ENCODE data around the gene ACTN1. TPM values are rescaled to one million over a fixed set of nuclear protein-coding genes. Genes with fewer than 3 reads are reported as not detected.

The ACTN1 gene
- total RNA-seq, 1 donor from 2014 or later: 340 TPM

GRCh38 chr14:68970038-68970612 lies 9.0 kb downstream of the ACTN1 start:
- no peak for DNase-seq (ENCODE audit: low read depth, low spot score)

- no peak for DNase-seq (ENCODE audit: low read depth, low spot score)
These were observed 9.6 kb downstream of the ACTN1 start for GRCh38 chr14:68969278-68970033.

- DNase-seq (ENCODE audit: low read depth, low spot score): no peak
These were observed 10.4 kb downstream of the ACTN1 start for GRCh38 chr14:68968721-68969120.

GRCh38 chr14:68968051-68968450 lies 11.1 kb downstream of the ACTN1 start:
- no peak for DNase-seq (ENCODE audit: low read depth, low spot score)

DNA sequence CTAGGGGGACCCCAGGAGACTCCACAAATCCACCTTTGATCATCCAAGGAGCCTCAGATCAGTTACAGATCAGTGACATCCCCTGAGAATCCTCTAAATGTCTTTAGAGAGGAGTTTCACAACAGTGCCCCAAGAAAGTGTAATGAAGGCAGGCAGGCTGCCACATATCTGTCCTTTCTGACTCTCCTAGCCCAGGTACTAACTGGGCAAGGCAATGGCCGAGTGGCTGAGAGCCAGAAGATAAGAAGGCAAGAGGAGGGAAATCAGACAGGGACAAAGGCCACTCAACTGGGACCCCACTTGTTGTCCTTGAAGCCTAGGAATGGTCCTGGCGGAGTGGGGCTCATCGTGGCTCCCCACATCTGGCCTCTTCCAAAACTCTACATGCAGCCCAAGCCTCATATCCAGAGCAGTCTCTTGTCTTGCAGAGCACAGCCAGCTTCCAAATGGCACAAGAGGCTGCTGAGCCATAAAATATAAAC lies 11.6 kb downstream of the ACTN1 start:
- no peak for DNase-seq (ENCODE audit: low read depth, low spot score)

GRCh38 chr14:68966872-68967301 lies 12.2 kb downstream of the ACTN1 start:
- DNase-seq (ENCODE audit: low read depth, low spot score): no peak

- DNase-seq (ENCODE audit: low read depth, low spot score): no peak
These were observed 13.8 kb downstream of the ACTN1 start for GRCh38 chr14:68965261-68965761.

DNA sequence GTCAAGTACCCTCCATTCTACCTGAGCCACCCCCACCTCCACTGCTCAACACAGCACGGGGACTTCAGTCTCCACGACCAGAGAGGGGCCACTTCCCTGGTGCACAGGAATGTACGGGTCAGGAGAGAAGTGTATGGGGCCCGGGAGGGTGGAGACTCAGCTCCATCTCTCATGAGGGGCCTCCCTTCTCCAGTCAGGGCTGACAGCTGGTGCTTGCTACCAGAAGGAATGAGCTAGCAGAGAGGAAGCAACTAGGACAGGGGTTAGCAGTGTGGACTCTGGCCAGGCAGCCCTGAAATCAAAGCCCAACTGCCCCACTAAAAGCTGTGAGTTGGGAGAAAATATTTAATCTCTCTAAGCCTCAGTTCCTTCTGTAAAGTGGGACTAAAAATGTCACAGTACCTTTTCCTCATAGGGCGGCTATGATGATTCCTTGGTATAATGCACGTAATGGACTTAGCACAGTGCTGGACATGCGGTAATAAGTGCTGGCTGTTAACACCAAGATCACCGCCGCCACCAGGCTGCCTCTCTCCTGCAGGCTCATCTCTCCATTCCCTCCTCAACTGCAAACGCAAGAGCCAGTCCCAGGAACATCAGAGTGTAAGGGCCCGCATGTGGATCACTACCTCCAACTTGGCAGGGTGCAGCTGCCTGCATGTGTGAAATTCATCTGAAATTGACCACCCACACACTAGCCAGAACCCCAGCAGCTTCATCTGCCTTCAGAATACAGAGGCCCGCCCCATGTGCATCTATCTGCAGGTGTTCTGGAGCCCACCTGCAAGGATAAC lies 14.6 kb downstream of the ACTN1 start:
- DNase-seq (ENCODE audit: low read depth, low spot score): no peak

DNA sequence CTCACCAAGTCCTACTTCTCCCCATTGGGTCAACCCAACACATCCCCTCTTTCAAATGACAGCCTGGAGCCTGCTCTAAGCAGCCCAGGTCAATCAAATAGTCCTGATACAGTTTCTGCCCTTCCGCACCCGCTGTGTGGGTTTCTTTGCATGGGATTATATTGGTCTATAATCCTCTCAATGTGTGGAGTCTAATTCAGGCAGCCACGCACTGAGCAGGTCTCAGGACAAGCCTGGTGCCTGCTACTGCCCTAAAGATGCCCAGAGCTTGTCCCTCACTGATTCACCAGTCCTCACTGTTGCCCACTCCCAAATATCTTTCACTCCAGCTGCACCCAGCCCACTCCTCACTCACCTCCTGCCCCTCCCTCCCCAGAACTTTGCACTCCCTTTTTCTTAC lies 16.4 kb downstream of the ACTN1 start:
- DNase-seq (ENCODE audit: low read depth, low spot score): no peak

GRCh38 chr14:68961781-68962584 lies 17.1 kb downstream of the ACTN1 start:
- no peak for DNase-seq (ENCODE audit: low read depth, low spot score)

- no peak for DNase-seq (ENCODE audit: low read depth, low spot score)
These were observed 17.7 kb downstream of the ACTN1 start for GRCh38 chr14:68961361-68961760.

DNA sequence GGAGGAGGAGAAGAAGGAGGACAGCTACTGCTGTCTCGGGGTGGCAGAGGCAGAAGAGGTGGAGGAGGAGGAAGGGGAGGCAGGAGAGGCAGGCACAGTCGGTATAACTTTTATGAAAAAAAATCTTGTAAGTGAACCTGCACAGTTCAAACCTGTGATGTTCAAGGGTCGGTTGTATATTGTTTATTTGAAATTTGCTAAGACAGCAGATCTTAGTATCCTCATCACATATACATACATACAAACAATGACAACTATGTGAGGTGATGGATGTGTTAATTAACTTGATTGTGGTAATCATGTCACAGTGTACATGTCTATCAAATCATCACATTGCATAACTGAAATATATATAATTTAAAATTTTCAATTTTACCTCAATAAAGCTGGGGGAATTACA lies 19.0 kb downstream of the ACTN1 start:
- DNase-seq (ENCODE audit: low read depth, low spot score): no peak

DNA sequence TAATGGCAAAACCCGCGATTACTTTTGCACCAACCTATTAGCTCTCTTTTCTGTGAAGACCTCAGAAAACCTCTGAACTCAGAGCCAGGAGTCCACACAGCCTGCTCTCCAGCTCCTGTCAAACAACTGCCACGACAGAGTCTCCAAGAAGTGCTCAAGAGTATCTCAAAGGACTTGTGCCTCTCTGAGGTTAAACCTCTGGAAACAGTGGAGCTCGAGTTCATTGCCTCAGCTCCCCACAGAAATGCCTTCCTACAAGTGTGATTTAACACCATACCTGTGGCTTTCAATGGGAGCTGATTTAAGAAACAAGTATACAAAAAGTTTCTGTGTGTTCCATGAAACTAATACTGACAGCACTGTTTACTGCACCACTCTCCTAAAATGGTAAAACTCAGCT lies 20.1 kb downstream of the ACTN1 start:
- no peak for DNase-seq (ENCODE audit: low read depth, low spot score)

DNA sequence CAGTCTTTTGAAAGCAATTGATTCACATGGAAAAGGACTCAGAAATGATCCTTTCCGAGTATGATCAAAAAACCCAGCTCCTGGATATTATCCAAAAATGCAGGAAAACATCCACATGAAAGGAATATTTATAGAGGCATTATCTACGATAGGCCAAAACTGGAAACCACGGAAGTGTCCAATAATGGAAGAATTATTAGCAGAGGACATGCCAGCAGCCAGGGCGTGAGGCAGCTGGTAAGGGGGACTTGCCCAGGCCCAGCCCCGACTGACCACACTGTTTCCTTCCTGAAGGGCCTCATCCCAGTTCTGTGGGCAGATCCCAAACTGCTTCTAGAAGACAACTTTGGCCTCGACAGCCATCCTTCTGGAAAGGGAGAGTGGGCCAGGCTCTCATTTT lies 20.5 kb downstream of the ACTN1 start:
- no peak for DNase-seq (ENCODE audit: low read depth, low spot score)

DNA sequence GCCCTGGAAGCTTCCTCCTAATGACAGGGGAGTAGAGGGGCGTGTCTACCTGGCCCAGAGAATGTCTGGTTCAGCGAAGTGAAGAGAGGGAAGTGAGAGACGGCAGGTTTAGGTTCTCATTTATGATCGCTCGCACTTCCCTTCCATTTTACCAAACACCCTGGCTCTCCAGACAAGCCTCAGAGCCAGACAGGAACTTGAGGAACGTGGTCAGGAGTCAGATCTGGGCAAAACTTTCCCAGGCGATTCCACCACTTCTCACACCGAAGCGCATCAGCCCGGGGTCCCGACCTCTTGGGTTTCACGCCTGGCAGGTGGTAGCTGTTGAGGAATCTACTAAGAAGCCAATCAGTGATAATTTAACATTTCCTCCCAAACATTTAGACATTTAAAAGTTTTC lies 21.3 kb downstream of the ACTN1 start:
- no peak for DNase-seq (ENCODE audit: low read depth, low spot score)

DNA sequence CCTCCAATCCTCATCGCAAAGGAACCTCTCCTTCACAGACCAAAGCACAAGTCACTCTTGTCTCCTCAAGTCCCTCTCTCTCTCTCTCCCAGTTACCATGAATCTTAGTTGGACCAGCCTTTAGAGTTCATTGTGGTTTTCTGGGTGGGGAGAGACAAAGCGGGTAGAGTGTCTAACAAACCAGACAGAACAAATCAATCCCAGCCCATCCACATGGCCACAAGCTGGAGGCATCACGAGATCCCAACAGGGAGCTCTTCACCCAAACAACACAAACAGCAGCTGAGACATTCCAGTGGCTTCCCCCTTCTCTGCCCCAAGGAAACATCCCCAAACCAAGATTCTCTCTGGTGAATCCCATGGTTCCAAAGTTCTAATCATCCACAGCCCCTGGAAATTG lies 22.4 kb downstream of the ACTN1 start:
- no peak for DNase-seq (ENCODE audit: low read depth, low spot score)

DNA sequence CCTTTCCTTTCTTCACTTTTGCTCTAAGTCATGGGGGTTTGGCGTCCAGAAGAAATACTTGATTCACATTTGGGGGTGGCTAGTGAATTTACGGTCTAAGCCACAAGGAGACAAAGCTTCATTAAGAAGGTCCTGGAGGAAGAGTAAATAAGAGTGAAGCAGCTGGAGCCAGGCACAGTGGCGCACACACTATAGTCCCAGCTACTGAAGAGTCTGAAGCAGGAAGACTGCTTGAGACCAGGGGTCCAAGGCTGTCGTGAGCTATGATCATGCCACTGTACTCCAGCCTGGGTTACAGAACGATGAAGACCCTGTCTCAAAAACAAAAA lies 23.3 kb downstream of the ACTN1 start:
- DNase-seq (ENCODE audit: low read depth, low spot score): no peak

- no peak for DNase-seq (ENCODE audit: low read depth, low spot score)
These were observed 23.8 kb downstream of the ACTN1 start for GRCh38 chr14:68955164-68955850.

DNA sequence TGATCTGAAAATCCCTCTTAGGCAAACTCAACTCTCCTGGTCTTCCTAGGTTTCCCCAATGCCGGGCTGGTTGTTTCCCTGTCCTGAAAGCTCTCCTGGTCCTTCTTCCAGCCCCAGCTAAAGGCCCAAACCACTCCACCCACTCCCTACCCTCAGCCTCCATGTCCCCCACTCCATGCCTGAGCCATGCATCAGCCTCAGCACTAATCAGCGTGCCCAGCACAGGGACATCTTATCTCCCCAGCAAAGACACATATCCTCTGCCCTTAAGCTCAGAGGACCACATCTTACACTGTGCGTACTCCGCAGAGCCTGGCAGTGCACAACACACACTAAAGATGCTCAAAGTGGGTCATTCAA lies 25.9 kb downstream of the ACTN1 start:
- DNase-seq (ENCODE audit: low read depth, low spot score): no peak

GRCh38 chr14:68952531-68953195 lies 26.4 kb downstream of the ACTN1 start:
- DNase-seq (ENCODE audit: low read depth, low spot score): no peak

All from pulmonary artery endothelial cell (primary cell).